ENCODE measurements around the gene SLC4A9.

The SLC4A9 gene

DNA sequence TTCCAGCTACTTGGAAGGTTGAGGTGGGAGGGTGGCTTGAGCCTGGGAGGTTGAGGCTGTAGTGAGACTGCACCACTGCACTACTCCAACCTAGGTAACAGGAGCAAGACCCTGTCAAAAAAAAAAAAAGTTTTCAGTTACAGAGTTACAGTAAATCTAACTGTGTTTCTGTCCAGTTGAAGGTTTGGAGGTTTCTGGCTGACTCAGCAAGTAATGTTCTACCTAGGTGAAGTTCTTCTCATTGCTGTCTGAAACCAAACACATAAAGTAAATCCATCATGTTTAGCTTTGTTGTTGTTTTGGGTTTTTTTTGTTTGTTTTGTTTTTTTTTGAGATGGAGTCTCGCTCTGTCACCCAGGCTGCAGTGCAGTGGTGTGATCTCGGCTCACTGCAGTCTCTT is 33.7 kb downstream of the SLC4A9 start:
- Histone ChIP-seq H3K4me3 (ENCODE audit: insufficient read depth, low read length, poor library complexity, severe bottlenecking) (no peak overlapping the region), H2AFZ (ENCODE audit: low read depth, low read length, severe bottlenecking) (no peak overlapping the region), H3K27me3 (ENCODE audit: low read length) (no peaks in the 10 kb centered on the region), H3F3A (ENCODE audit: insufficient read depth) (peaks cover 2% of the 10 kb centered on the region; the same call in 1 of the 2 replicates), H3K4me2 (ENCODE audit: low read depth, low read length, poor library complexity, severe bottlenecking) (no peak overlapping the region), H3K9ac (ENCODE audit: low read length) (no peak overlapping the region), H3K27ac (ENCODE audit: low read depth, low read length) (no peak overlapping the region), H3K9me2 (replicated peaks; ENCODE audit: insufficient read depth, low read length) (no peaks in the 10 kb centered on the region), H3K36me3 (ENCODE audit: low read length) (no peaks in the 10 kb centered on the region), H4K20me1 (ENCODE audit: low read depth, low read length) (no peaks in the 10 kb centered on the region), H3K9me3 (ENCODE audit: insufficient read depth, low read length) (no peaks in the 10 kb centered on the region), H3K79me2 (ENCODE audit: insufficient read depth, low read length) (peaks cover 6% of the 10 kb centered on the region; the same call in 1 of the 2 replicates)
- TF ChIP-seq, protein P1, sequence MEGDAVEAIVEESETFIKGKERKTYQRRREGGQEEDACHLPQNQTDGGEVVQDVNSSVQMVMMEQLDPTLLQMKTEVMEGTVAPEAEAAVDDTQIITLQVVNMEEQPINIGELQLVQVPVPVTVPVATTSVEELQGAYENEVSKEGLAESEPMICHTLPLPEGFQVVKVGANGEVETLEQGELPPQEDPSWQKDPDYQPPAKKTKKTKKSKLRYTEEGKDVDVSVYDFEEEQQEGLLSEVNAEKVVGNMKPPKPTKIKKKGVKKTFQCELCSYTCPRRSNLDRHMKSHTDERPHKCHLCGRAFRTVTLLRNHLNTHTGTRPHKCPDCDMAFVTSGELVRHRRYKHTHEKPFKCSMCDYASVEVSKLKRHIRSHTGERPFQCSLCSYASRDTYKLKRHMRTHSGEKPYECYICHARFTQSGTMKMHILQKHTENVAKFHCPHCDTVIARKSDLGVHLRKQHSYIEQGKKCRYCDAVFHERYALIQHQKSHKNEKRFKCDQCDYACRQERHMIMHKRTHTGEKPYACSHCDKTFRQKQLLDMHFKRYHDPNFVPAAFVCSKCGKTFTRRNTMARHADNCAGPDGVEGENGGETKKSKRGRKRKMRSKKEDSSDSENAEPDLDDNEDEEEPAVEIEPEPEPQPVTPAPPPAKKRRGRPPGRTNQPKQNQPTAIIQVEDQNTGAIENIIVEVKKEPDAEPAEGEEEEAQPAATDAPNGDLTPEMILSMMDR (IDR thresholded peaks at IDR 0.05; ENCODE audit: insufficient read depth, low read length, poor library complexity, severe bottlenecking): no peak
- no peak for TF ChIP-seq EZH2phosphoT487 (conservative IDR thresholded peaks at IDR 0.05; ENCODE audit: low read length)

DNA sequence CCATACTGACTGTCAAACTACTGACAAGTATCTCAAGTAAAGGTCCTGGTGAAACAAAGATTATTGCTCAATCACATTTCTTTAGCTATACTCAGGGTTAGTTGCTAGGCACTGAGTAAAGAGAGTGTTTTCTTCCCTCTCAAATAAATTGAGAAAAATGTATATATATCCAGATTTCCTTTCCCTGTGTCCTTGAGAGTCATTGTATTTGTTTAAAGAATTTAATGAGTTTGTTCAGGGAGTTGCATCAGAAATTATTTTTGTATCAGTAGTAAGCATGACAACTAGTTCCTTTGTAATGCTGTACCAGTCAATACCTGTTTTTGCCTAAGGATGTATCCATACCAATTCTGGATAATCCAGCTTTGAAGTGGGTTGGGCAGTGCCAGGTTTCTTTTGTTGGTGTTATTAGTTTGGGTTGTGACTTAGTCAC is 38.4 kb downstream of the SLC4A9 start:
- peak overlapping the region; percentile 14 for H3K4me2 ChIP-seq (ENCODE audit: low read depth, low read length, poor library complexity, severe bottlenecking)
- H3K27ac ChIP-seq (ENCODE audit: low read depth, low read length): no peak overlapping the region
- H3K4me3 ChIP-seq (ENCODE audit: insufficient read depth, low read length, poor library complexity, severe bottlenecking): no peak overlapping the region
- no peak for TF ChIP-seq EZH2phosphoT487 (conservative IDR thresholded peaks at IDR 0.05; ENCODE audit: low read length)
- TF ChIP-seq, protein P1 (IDR thresholded peaks at IDR 0.05; ENCODE audit: insufficient read depth, low read length, poor library complexity, severe bottlenecking): no peak
- no peaks in the 10 kb centered on the region for H3K27me3 ChIP-seq (ENCODE audit: low read length)
- peaks cover under 1% of the 10 kb centered on the region; the same call in 1 of the 2 replicates for H4K20me1 ChIP-seq (ENCODE audit: low read depth, low read length)
- H2AFZ ChIP-seq (ENCODE audit: low read depth, low read length, severe bottlenecking): no peak overlapping the region
- peaks cover 12% of the 10 kb centered on the region; the same call in 1 of the 2 replicates for H3F3A ChIP-seq (ENCODE audit: insufficient read depth)
- H3K79me2 ChIP-seq (ENCODE audit: insufficient read depth, low read length): peaks cover 42% of the 10 kb centered on the region
- no peaks in the 10 kb centered on the region for H3K9me3 ChIP-seq (ENCODE audit: insufficient read depth, low read length)
- H3K9me2 ChIP-seq (replicated peaks; ENCODE audit: insufficient read depth, low read length): no peaks in the 10 kb centered on the region
- no peaks in the 10 kb centered on the region for H3K36me3 ChIP-seq (ENCODE audit: low read length)
- no peak overlapping the region for H3K9ac ChIP-seq (ENCODE audit: low read length)

DNA sequence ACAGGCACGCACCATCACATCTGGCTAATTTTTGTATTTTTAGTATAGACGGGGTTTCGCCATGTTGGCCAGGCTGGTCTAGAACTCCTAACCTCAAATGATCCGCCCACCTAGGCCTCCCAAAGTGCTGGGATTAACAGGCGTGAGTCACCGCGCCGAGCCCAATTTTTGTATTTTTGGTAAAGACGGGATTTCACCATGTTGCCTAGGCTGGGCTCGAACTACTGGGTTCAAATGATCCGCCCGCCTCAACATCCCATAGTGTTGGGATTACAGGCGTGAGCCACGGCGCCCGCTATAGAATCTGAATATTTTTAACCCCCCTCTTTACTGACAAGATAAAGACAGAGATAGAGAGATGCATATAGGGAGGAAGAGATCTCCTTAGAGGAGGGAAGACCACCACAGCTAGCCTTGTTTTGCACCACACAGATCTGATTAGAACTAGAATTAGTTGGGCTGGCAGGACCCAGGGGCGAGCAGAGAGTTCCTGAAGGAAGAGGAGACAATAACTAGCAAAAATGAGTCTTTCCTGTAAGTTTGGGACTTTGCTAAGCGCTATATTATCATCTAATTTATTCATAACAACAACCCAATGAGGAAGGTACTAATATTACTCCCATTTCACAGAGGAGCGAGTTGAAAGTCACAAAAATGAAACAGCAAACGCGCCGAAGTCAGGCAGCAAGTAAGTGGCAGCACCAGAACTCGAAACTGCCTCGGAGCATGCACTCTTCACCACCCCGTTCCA is 40.2 kb downstream of the SLC4A9 start:
- H4K20me1 ChIP-seq (ENCODE audit: low read depth, low read length): peaks cover 14% of the 10 kb centered on the region; the same call in 1 of the 2 replicates
- H3K4me2 ChIP-seq (ENCODE audit: low read depth, low read length, poor library complexity, severe bottlenecking): peak overlapping the region; percentile 92
- peak overlapping the region; percentile 87 for H3K4me3 ChIP-seq (ENCODE audit: insufficient read depth, low read length, poor library complexity, severe bottlenecking)
- H3K9me3 ChIP-seq (ENCODE audit: insufficient read depth, low read length): no peaks in the 10 kb centered on the region
- peak overlapping the region; percentile 88 for H3K27ac ChIP-seq (ENCODE audit: low read depth, low read length)
- H2AFZ ChIP-seq (ENCODE audit: low read depth, low read length, severe bottlenecking): peak overlapping the region; percentile 87
- peaks cover 59% of the 10 kb centered on the region for H3K79me2 ChIP-seq (ENCODE audit: insufficient read depth, low read length)
- no peak for TF ChIP-seq EZH2phosphoT487 (conservative IDR thresholded peaks at IDR 0.05; ENCODE audit: low read length)
- TF ChIP-seq, protein P1 (IDR thresholded peaks at IDR 0.05; ENCODE audit: insufficient read depth, low read length, poor library complexity, severe bottlenecking): no peak
- H3K9ac ChIP-seq (ENCODE audit: low read length): peak overlapping the region; percentile 84
- H3K9me2 ChIP-seq (replicated peaks; ENCODE audit: insufficient read depth, low read length): no peaks in the 10 kb centered on the region
- no peaks in the 10 kb centered on the region for H3K36me3 ChIP-seq (ENCODE audit: low read length)
- peaks cover 12% of the 10 kb centered on the region; the same call in 1 of the 2 replicates for H3F3A ChIP-seq (ENCODE audit: insufficient read depth)
- no peaks in the 10 kb centered on the region for H3K27me3 ChIP-seq (ENCODE audit: low read length)

Data from SU-DHL-6 (cell line).